Ovary (tissue), 9 donors: Measurements from ENCODE around the gene ST14. TPM values are rescaled to one million over a fixed set of nuclear protein-coding genes. Genes with fewer than 3 reads are reported as not detected.

Experiments used
- DNase-seq, 5 donors: peaks; one replicate each; pipeline ENCODE4 v3.0.0-alpha.2; 2019 to 2020
- H3K27ac ChIP-seq, 2 donors: fragments of 200-600 bp; one replicate each; pipeline versions ENCODE4 v1.5.1 to v1.8.0; 2019 to 2022
- H3K27me3 ChIP-seq: fragments of 200-600 bp; one replicate; pipeline ENCODE4 v1.8.0; 2022
- H3K36me3 ChIP-seq: fragments of 200-600 bp; sonication (generic); one replicate; pipeline ENCODE4 v1.5.1; 2019
- H3K4me1 ChIP-seq: one replicate; pipeline ENCODE4 v1.8.1; 2013; ENCODE audit warnings: mild to moderate bottlenecking, moderate library complexity; ENCODE audit not compliant: insufficient read depth
- H3K4me3 ChIP-seq: fragments of 200-600 bp; sonication (generic); one replicate; pipeline ENCODE4 v1.5.1; 2017
- H3K9me3 ChIP-seq, 2 donors: fragments of 200-600 bp in 1 of 2; sonication (generic) in 1 of 2; one replicate each; pipeline versions ENCODE4 v1.5.1 to v1.8.1; 2013 to 2019; ENCODE audit warnings: mild to moderate bottlenecking in 1 of 2, moderate library complexity in 1 of 2
- EP300 ChIP-seq: sonication (generic); formaldehyde crosslinking; IDR thresholded peaks from one replicate; pipeline ENCODE4 v1.6.1; 2017; ENCODE audit warnings: antibody characterized with exemption
- POLR2A ChIP-seq: fragments of 450-650 bp; IDR thresholded peaks from one replicate; pipeline ENCODE4 v1.6.1; 2017; ENCODE audit warnings: antibody characterized with exemption, mild to moderate bottlenecking, moderate library complexity
- WGBS, 3 donors: extraction: QIAGEN DNeasy Blood & Tissue Kit in 1 of 3; methylation state at CpG; one replicate each; pipeline versions ENCODE4 v1.1.5 to v1.1.7; 2013 to 2017; 5-methylcytosine and 5-hydroxymethylcytosine counted together
- intact Hi-C, 4 donors: fragments of 100-400 bp; cut with DNase I; formaldehyde crosslinking; loops; one replicate each; pipeline versions ENCODE4 v1.11.0 to v1.15.1; 2022 to 2023
- polyA plus RNA-seq, 2 donors: library from polyadenylated mRNA; stranded (reverse); fragments of 200-250 nt in 1 of 2; fragments of 350-450 nt in 1 of 2; fragmentation: Illumina TruSeq in 1 of 2; extraction: RNeasy Lipid Tissue Mini Kit (QIAGEN cat#74804) in 1 of 2; gene quantifications; one replicate each; pipeline ENCODE4 v1.2.3, GENCODE V29; 2013 to 2014
- total RNA-seq, 7 donors: library from RNA; depleted of rRNA in 2 of 7; stranded (reverse); fragments of >200 nt in 2 of 7; fragmentation: NEBNext Ultra II Directional in 3 of 7; extraction: Animal tissue kit (Norgen Biotek cat#: 25700) in 3 of 7; gene quantifications; one replicate each; pipeline versions ENCODE4 v1.1.0 to v1.2.4, GENCODE V29; 2016 to 2023
- TF ChIP-seq, protein P1 (sequence below), 3 donors: fragments of 450-650 bp in 2 of 3; fragments of 200-600 bp in 1 of 3; IDR thresholded peaks; one replicate each; pipeline versions ENCODE4 v1.5.1 to v1.8.0; 2016 to 2022; ENCODE audit warnings: antibody characterized with exemption in 3 of 3, mild to moderate bottlenecking in 1 of 3
- donor health status: DM: no; HTN: no; CAD: no; lungs with moderate emphysema.
- donor health status: DM: no; HTN: no; CAD: no.
- donor health status: Bipolar disorder and iron deficiency.
- donor health status: DM: yes; HTN: yes; CAD: no.
- donor health status: DM: no; HTN: no; CAD: no.
- donor health status: DM: yes; HTN: yes; CAD: no.

Gene ST14
- total and polyA plus RNA-seq, 9 donors: 0.18 to 76.2 (median 4.5) TPM

DNA sequence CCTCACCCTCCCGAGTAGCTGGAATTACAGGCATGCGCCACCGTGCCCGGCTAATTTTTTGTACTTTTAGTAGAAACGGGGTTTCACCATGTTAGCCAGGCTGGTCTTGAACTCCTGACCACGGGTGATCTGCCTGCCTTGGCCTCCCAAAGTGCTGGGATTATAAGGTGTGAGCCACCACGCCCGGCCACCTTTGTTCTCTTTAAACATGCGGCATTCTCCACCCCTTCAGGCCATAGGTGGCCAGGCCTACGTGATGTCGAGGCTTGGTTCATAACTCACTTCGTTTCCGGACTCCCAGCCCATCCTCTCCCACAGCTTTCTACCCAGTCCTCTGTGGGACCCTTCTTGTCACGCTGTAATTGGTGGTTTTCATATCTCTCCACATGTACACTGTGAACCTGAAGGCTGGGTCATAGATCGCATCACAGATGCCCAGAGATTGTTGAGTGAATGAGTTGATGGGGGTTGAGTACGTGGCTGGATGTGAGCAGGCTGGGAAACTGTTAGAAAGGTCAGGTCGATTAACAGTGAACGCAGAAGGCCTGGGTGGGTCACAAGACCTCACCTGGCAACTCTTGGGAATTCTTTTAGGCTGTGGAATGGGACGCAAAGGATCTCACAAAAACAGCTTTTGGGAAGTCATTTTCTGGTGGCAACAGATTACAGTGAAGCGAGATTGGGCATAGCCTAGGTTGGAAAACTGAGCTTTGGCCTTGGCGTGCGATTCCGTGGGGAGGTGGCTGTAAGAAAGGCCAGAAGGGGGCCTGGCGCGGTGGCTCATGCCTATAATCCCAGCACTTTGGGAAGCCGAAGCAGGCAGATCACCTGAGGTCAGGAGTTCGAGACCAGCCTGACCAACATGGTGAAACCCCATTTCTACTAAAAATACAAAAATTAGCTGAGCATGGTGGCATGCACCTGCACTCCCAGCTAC is 44.5 kb downstream of the ST14 start:
- Histone ChIP-seq H3K4me3 (no peak overlapping the region), H3K9me3 (no peaks in the 10 kb centered on the region), H3K27ac (no peak overlapping the region), H3K4me1 (no peaks in the 10 kb centered on the region), H3K36me3 (no peaks in the 10 kb centered on the region), H3K27me3 (no peaks in the 10 kb centered on the region)
- TF ChIP-seq POLR2A (no peak), EP300 (no peak)
- TF ChIP-seq, protein P1, sequence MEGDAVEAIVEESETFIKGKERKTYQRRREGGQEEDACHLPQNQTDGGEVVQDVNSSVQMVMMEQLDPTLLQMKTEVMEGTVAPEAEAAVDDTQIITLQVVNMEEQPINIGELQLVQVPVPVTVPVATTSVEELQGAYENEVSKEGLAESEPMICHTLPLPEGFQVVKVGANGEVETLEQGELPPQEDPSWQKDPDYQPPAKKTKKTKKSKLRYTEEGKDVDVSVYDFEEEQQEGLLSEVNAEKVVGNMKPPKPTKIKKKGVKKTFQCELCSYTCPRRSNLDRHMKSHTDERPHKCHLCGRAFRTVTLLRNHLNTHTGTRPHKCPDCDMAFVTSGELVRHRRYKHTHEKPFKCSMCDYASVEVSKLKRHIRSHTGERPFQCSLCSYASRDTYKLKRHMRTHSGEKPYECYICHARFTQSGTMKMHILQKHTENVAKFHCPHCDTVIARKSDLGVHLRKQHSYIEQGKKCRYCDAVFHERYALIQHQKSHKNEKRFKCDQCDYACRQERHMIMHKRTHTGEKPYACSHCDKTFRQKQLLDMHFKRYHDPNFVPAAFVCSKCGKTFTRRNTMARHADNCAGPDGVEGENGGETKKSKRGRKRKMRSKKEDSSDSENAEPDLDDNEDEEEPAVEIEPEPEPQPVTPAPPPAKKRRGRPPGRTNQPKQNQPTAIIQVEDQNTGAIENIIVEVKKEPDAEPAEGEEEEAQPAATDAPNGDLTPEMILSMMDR (IDR thresholded peaks at IDR 0.05): no peak
- DNase-seq: peak in 1 of 5 donors; percentile 13
- intact Hi-C loops: loop anchor here in 1 of 4 donors (10.0 kb wide), 1 partner anchor 221 kb away; the partner anchor contains the start of gene ADAMTS8
- WGBS, 3 donors: 91 to 92% (median 92%) methylated on average over 27 of the region's 27 CpGs

DNA sequence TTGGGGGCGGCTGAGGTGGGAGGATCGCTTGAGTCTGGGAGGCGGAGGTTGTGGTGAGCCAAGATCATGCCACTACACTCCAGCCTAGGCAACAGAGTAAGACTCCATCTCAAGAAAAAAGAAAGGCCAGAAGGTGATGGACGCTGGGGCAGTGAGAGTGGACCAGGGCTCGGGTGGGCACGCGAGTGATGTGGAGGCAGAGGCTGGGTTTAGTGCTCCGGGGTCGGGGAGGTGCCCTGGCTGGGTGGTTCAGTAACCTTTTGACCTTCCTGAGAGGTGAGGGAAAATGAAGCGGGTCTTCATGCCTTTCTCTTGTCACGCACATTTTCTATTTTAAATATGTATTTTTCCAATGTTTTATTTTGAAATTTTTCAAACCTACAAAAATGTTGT is 45.1 kb downstream of the ST14 start:
- H3K4me3 ChIP-seq: no peak overlapping the region
- no peak overlapping the region for H3K27ac ChIP-seq
- TF ChIP-seq EP300: no peak
- TF ChIP-seq, protein P1 (IDR thresholded peaks at IDR 0.05): no peak
- TF ChIP-seq POLR2A: no peak
- no peak for DNase-seq
- no peaks in the 10 kb centered on the region for H3K27me3 ChIP-seq
- WGBS, 3 donors: 86 to 88% (median 87%) methylated on average over 11 of the region's 11 CpGs
- H3K4me1 ChIP-seq: no peaks in the 10 kb centered on the region
- no peaks in the 10 kb centered on the region for H3K9me3 ChIP-seq
- no peaks in the 10 kb centered on the region for H3K36me3 ChIP-seq
- intact Hi-C loops: loop anchor here in 1 of 4 donors (10.0 kb wide), 1 partner anchor 220 kb away; the partner anchor contains the start of gene ADAMTS8

DNA sequence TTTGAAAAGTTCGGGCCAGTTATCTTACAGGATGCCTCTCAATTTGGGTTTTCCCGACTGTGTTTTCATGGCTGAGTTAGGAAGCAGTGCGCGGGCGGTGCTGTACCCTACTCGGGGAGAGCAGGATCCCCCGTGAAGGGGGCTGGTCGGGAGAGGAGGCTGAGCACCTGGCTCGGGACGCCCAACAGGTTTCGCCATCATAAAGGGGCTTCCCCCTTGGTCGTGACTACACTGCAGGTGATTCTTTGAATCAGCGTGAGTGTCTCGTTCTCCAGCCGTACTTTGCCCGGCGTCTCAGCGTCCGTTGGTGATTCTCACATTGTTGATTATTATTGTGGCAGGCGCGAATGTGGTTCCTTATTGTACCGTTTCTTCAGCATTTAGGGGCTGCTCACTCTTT is 46.6 kb downstream of the ST14 start:
- no peaks in the 10 kb centered on the region for H3K9me3 ChIP-seq
- no peaks in the 10 kb centered on the region for H3K27me3 ChIP-seq
- intact Hi-C loops: loop anchor here in 1 of 4 donors (10.0 kb wide), 1 partner anchor 219 kb away; the partner anchor contains the start of gene ADAMTS8
- TF ChIP-seq POLR2A: no peak
- TF ChIP-seq EP300: no peak
- TF ChIP-seq, protein P1 (IDR thresholded peaks at IDR 0.05): no peak
- WGBS, 3 donors: 82 to 85% (median 83%) methylated on average over 22 of the region's 22 CpGs
- H3K4me3 ChIP-seq: no peak overlapping the region
- no peak overlapping the region for H3K27ac ChIP-seq
- H3K4me1 ChIP-seq: no peaks in the 10 kb centered on the region
- no peaks in the 10 kb centered on the region for H3K36me3 ChIP-seq
- DNase-seq: peak in 1 of 5 donors; percentile 23

DNA sequence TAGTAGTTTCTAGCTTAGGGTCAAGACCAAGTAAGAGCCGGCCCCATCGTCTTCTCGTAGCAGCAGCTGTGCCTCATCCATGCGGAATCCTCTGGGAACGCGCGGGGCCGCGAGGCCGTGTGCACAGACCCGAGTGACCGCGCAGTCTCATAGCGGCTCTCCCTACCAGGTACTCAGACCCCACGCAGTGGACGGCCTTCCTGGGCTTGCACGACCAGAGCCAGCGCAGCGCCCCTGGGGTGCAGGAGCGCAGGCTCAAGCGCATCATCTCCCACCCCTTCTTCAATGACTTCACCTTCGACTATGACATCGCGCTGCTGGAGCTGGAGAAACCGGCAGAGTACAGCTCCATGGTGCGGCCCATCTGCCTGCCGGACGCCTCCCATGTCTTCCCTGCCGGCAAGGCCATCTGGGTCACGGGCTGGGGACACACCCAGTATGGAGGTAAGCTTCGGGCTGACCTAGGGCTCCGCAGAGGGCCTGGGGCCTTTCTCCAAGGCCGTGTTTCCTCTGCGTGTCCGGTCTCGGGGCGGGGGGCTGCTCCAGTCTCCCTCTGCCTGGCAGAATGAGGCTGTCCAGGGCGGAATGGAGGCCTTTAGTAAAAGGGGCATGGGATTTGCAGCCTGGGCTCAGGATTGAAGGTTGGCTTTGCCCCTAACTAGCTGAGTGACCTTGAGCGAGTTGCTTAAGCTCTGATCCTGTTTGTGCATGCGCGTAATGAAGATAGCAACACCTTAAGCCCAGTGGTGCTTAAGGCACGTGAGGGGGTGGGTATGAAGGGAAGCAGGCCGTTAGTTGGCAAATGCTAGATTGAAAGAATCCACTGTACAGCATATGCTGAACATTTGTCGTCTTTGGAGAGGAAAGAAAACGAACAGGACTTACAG is 48.9 kb downstream of the ST14 start:
- Histone ChIP-seq H3K36me3 (no peaks in the 10 kb centered on the region), H3K27ac (no peak overlapping the region), H3K9me3 (no peaks in the 10 kb centered on the region), H3K4me3 (no peak overlapping the region), H3K27me3 (no peaks in the 10 kb centered on the region), H3K4me1 (no peaks in the 10 kb centered on the region)
- TF ChIP-seq EP300: no peak
- TF ChIP-seq POLR2A: no peak
- TF ChIP-seq, protein P1 (IDR thresholded peaks at IDR 0.05): no peak
- DNase-seq: peak in 1 of 5 donors; percentile 24
- intact Hi-C loops: loop anchor here in 1 of 4 donors (10.0 kb wide), 1 partner anchor 216 kb away; the partner anchor contains the start of gene ADAMTS8
- 86 to 88% (median 86%) methylated on average over 45 of the region's 45 CpGs for WGBS, 3 donors
